ENCODE results near the gene FGF3. TPM values are rescaled to one million over a fixed set of nuclear protein-coding genes. Genes with fewer than 3 reads are reported as not detected.

The FGF3 gene
- total RNA-seq, 1 donor: not detected

DNA sequence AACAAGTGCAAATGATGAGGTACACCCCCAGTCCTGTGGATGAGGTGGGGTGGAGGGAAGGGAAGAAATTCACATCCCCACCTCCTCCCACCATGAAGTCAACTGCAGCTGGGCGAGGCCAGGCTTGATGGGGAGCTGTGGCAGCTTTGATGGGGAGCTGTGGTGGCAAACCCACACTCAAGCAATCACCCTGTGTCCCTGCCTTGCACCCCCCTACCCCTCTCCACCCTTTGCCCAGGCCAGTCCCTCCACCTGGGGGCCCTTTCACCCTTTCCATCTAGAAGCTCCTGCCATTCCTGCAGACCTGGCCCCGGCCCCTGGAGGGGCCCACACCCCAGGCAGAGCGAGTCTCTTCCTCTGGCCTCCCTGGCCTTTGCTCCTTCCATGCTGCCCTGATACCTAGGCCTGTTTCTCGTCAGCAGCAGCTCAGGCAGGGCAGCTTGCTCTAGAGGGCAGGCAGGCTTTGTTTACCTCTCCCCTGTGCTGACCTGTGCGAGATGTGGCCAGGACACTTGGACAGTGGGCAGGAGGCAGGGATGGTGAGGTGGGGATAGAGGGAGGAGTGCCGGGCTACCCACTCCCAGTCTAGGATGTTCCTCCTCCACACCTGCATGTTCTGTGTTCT, 4.5 kb upstream of the FGF3 start:
- no peak for DNase-seq (ENCODE audit: low read depth)
- TF ChIP-seq, protein P1, sequence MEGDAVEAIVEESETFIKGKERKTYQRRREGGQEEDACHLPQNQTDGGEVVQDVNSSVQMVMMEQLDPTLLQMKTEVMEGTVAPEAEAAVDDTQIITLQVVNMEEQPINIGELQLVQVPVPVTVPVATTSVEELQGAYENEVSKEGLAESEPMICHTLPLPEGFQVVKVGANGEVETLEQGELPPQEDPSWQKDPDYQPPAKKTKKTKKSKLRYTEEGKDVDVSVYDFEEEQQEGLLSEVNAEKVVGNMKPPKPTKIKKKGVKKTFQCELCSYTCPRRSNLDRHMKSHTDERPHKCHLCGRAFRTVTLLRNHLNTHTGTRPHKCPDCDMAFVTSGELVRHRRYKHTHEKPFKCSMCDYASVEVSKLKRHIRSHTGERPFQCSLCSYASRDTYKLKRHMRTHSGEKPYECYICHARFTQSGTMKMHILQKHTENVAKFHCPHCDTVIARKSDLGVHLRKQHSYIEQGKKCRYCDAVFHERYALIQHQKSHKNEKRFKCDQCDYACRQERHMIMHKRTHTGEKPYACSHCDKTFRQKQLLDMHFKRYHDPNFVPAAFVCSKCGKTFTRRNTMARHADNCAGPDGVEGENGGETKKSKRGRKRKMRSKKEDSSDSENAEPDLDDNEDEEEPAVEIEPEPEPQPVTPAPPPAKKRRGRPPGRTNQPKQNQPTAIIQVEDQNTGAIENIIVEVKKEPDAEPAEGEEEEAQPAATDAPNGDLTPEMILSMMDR (IDR thresholded peaks at IDR 0.05; ENCODE audit: insufficient read depth, low read length): no peak
- no peak overlapping the region for H3K4me3 ChIP-seq (ENCODE audit: low read depth, low read length)

DNA sequence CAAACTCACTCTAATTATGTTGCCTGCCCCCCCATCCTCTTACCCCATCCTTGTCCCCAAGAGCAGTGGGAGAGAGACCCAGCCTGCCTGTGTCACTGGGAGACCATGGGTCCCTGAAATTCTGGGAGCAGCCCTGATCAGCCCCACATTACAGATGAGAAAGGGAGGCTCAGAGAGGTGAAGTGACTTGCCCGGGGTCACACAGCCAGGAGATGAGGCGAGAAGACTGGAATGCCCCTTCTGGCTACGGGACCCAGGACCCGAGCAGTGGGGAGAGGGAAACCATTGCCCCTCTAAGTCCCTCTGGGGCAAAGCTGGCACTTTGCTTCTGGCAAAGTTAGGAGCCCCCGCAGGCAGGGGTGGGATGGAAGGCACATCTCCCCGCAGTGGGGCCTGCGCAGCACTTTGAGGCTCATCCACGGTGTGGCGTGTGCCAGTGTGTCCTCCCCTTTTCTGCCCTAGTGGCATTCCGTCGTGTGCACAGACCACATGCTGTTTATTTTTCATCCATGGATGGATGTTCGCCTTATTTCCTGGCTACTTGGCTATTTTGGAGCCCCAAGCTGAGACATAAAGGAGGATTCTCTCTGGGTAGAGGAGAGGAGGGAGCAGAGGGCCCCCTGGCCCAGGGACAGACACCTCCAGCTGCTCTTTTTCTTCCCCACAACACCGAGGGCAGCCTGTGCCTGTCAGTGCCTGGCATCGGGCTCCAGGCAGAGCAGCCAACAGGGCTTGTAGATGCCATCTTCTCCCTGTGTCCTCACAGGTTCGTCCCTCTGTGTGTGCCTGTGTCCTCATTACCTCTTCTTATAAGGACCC, 3.7 kb upstream of the FGF3 start:
- TF ChIP-seq, protein P1 (IDR thresholded peaks at IDR 0.05; ENCODE audit: insufficient read depth, low read length): no peak
- H3K4me3 ChIP-seq (ENCODE audit: low read depth, low read length): no peak overlapping the region
- no peak for DNase-seq (ENCODE audit: low read depth)

DNA sequence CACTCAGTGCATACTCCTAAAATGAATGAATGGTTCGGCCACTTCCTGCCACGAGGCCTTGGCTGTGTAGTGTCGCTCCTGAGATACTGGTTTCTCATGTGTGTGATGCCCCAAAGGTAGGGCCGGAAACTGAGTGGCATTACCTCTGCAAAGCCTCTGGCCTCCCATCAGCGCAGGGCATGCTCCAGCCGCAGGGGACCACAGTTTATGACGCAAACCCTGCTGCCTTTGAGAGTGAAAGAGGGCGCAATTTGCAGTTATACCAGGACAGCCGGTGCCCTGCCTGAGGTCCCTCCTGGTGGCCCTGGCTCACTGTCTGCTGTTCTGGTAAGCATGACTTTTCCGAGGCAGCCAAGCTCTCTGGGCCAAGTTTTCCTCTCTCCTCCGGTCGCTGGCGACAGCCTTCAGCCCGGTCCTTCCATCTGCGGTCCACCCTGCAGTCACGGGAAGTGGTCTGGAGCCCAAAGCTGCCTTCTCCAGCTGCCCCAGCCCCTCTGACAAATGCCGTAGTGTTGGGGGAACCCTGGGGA, 2.4 kb upstream of the FGF3 start:
- TF ChIP-seq, protein P1 (IDR thresholded peaks at IDR 0.05; ENCODE audit: insufficient read depth, low read length): no peak
- DNase-seq (ENCODE audit: low read depth): no peak
- H3K4me3 ChIP-seq (ENCODE audit: low read depth, low read length): no peak overlapping the region

DNA sequence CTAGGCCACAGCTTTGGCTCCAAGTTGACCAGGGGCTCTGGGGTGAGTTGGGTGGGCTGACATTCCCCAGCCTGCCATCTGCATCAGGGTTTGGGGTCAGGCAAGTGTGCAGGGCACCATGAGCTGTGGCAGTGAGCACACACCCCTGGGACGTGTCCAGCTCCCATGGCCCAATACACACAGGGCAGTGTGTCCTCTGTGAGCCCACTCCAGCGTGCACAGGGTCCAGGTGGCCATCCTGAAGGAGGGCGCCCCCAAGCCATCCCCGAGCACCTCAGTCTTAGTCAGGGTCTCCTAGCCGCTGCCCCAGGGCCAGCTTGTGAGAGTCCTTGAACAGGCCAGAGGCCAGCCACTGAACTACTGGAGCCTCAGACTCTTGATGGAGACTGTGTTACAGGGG, 1.2 kb upstream of the FGF3 start:
- no peak for DNase-seq (ENCODE audit: low read depth)
- TF ChIP-seq, protein P1 (IDR thresholded peaks at IDR 0.05; ENCODE audit: insufficient read depth, low read length): no peak
- no peak overlapping the region for H3K4me3 ChIP-seq (ENCODE audit: low read depth, low read length)

DNA sequence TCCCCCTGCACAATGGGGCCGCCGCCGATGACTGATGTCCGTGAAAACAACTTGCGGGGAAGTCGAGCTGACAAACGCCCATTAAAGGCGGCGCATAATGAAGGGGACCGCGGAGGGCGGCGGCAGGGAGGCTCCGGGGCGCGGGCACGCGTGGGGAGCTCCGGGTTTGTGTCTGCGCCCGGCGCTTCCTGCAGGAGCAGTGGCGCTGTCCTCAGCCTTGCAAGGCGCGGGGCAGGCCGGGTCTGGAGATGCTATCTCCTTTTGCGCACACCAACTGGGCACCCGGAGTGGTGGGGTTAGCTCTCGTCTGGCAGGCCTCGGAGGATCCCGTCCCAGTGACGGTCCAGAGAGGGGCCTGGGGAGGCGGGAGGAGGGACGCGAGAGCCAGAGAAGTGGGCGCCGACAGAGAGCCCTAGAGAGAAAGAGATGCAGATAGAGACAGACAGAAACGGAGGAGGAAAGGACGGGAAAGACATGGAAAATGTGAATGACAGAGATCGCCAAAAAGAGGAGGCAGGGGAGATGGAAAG, 390 bp upstream of the FGF3 start:
- TF ChIP-seq, protein P1 (IDR thresholded peaks at IDR 0.05; ENCODE audit: insufficient read depth, low read length): no peak
- H3K4me3 ChIP-seq (ENCODE audit: low read depth, low read length): no peak overlapping the region
- DNase-seq (ENCODE audit: low read depth): no peak

DNA sequence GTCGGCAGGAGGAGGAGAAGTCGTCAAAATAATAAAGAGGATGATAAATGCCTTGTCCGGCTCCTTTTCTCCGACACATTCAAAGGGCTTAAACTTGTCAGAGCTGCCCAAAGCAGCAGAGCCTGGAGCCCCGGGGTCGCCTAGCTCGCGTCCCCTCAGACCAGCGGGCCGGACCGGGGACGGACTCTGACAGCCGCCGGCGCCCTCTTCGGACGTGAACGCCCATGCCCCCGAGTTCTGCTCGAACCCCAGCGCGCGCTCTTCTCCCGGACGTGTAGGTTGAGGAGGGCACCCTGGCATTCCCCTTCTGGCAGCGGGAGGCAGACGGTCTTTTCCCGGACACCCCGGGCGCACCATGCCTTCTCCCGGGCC, 999 bp downstream of the FGF3 start:
- no peak overlapping the region for H3K4me3 ChIP-seq (ENCODE audit: low read depth, low read length)

More for the DNA sequence above, 999 bp downstream of the FGF3 start:
- no peak for DNase-seq (ENCODE audit: low read depth)
- TF ChIP-seq, protein P1 (IDR thresholded peaks at IDR 0.05; ENCODE audit: insufficient read depth, low read length): no peak
